ENCODE results near the gene BICC1.

The BICC1 gene

DNA sequence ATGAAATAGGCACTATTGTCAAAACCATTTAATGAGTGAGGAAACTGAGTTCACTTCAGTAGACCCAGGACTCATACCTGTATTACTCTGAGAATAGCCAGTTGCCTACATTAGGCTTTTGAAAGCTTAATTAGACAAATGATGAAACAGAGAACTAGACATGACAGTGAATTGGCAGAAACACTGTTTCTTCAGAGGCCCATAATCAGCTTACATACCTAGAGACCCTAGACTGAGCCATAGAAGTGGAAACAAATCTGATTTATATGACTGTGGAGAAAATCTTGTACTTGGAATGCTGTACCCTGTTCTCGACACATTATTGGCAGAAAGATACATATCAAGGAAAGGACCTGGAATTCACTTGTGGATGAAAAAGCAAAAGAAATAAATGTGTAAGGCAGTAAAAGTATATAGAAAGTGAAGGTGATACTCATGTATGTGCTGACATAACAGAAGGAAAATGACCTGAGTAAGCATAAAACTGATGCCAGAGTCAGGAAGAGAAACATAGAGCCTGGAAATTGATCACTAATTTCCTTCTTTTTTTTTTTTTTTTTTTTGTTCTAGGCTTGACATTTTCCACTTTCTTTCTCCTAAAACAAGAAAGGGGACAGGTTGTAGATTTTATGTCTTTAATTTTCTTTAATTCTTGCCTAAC, 251.5 kb downstream of the BICC1 start:
- H2AFZ ChIP-seq (ENCODE audit: low read length): no peak overlapping the region
- no peak overlapping the region for H3K4me3 ChIP-seq (ENCODE audit: low read length in 2 of 2)
- no peak overlapping the region for H3K4ac ChIP-seq (ENCODE audit: low read length)
- no peak overlapping the region for H3K14ac ChIP-seq (ENCODE audit: low read length)
- DNase-seq (ENCODE audit: low spot score): no peak
- no peak overlapping the region for H3K4me2 ChIP-seq (ENCODE audit: insufficient read depth, low read length, poor library complexity, severe bottlenecking)
- no peak overlapping the region for H2BK15ac ChIP-seq (ENCODE audit: low read length)
- H2BK12ac ChIP-seq (ENCODE audit: low read length): no peak overlapping the region
- H4K91ac ChIP-seq (ENCODE audit: low read depth, low read length, poor library complexity): no peak overlapping the region
- no peaks in the 10 kb centered on the region for H3K4me1 ChIP-seq (ENCODE audit: control insufficient read depth in 2 of 2, insufficient read depth in 1 of 2, low read depth in 1 of 2, low read length in 2 of 2)
- no peak overlapping the region for H3K18ac ChIP-seq (ENCODE audit: low read length)
- no peak overlapping the region for H3K27ac ChIP-seq (replicated peaks; ENCODE audit: low read length)
- H3K79me1 ChIP-seq (ENCODE audit: low read depth, low read length): no peaks in the 10 kb centered on the region
- WGBS, 2 donors (ENCODE audit: extremely low coverage in 2 of 2, insufficient read length in 2 of 2, insufficient replicate concordance in 1 of 2): no CpG with 5 or more reads among the region's 1 CpG
- H3K27me3 ChIP-seq (ENCODE audit: control insufficient read depth in 3 of 3, insufficient read depth in 3 of 3, low read depth in 1 of 3, low read length in 3 of 3): no peaks in the 10 kb centered on the region
- H3K23ac ChIP-seq (ENCODE audit: low read depth, low read length, poor library complexity): no peak overlapping the region
- H2AK5ac ChIP-seq (ENCODE audit: low read depth, low read length): no peak overlapping the region
- H2BK120ac ChIP-seq (ENCODE audit: low read depth, low read length): no peak overlapping the region
- H4K8ac ChIP-seq (ENCODE audit: low read depth, low read length): no peak overlapping the region
- no peak overlapping the region for H3K9ac ChIP-seq (ENCODE audit: low read depth, low read length, poor library complexity)
- no peaks in the 10 kb centered on the region for H3K36me3 ChIP-seq (replicated peaks in 1 of 2; ENCODE audit: control insufficient read depth in 2 of 2, insufficient read depth in 2 of 2, low read length in 2 of 2)
- peaks cover 2 to 13% of the 10 kb centered on the region in 2 donors for H3K9me3 ChIP-seq (replicated peaks in 1 of 2; ENCODE audit: control insufficient read depth in 2 of 2, insufficient read depth in 1 of 2, low read depth in 1 of 2, low read length in 2 of 2)
- no peak overlapping the region for H2BK5ac ChIP-seq (ENCODE audit: low read length)

DNA sequence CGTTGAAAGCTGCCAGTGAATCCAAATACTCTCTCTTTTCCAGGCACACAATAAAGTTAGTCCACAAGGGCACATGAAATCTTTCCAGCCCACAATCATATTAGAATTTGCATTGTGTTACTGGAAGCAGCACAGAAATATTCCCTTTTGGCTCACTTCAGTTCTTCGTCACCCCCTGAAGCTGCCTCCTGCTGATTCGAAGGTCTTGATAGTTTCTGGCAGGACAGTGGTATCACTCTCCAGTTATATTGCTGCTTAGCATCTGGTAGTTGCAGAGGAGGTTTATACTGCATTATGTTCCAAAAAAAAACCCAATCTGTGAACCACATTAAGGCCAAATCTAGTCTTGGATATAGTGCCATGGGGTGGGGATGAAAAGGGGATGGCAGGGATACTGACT, 253.2 kb downstream of the BICC1 start:
- Histone ChIP-seq H2BK5ac (ENCODE audit: low read length) (no peak overlapping the region), H3K4me3 (ENCODE audit: low read length in 2 of 2) (no peak overlapping the region), H3K18ac (ENCODE audit: low read length) (no peak overlapping the region)

DNA sequence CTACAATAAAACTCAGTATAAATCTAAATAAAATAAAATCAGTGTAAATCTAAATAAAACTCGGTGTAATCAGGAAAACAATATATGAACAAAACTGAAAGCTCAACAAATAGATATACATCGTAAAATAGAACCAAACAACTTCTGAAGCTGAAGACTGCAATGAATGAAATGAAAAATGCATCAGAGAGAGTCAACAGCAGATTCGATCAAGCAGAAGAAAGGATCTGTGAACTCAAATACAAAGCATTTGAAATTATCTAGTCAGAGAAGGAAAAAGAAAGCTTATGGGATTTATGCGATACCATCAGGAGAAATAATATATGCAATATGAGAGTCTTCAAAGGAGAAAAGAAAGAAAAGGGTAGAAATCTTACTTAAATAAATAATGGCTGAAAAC, 255.0 kb downstream of the BICC1 start:
- Histone ChIP-seq H3K27ac (replicated peaks; ENCODE audit: low read length) (no peak overlapping the region), H2BK5ac (ENCODE audit: low read length) (no peak overlapping the region), H4K91ac (ENCODE audit: low read depth, low read length, poor library complexity) (no peak overlapping the region), H2AFZ (ENCODE audit: low read length) (no peak overlapping the region), H4K8ac (ENCODE audit: low read depth, low read length) (no peak overlapping the region), H3K18ac (ENCODE audit: low read length) (no peak overlapping the region), H3K36me3 (replicated peaks in 1 of 2; ENCODE audit: control insufficient read depth in 2 of 2, insufficient read depth in 2 of 2, low read length in 2 of 2) (no peaks in the 10 kb centered on the region), H3K9me3 (replicated peaks in 1 of 2; ENCODE audit: control insufficient read depth in 2 of 2, insufficient read depth in 1 of 2, low read depth in 1 of 2, low read length in 2 of 2) (peaks cover 2 to 13% of the 10 kb centered on the region in 2 donors), H3K4me3 (ENCODE audit: low read length in 2 of 2) (no peak overlapping the region), H2BK15ac (ENCODE audit: low read length) (no peak overlapping the region), H3K14ac (ENCODE audit: low read length) (no peak overlapping the region), H3K23ac (ENCODE audit: low read depth, low read length, poor library complexity) (no peak overlapping the region), H2AK5ac (ENCODE audit: low read depth, low read length) (no peak overlapping the region), H2BK12ac (ENCODE audit: low read length) (no peak overlapping the region), H3K27me3 (ENCODE audit: control insufficient read depth in 3 of 3, insufficient read depth in 3 of 3, low read depth in 1 of 3, low read length in 3 of 3) (no peaks in the 10 kb centered on the region), H3K4me1 (ENCODE audit: control insufficient read depth in 2 of 2, insufficient read depth in 1 of 2, low read depth in 1 of 2, low read length in 2 of 2) (no peaks in the 10 kb centered on the region), H3K9ac (ENCODE audit: low read depth, low read length, poor library complexity) (no peak overlapping the region), H3K79me1 (ENCODE audit: low read depth, low read length) (no peaks in the 10 kb centered on the region), H2BK120ac (ENCODE audit: low read depth, low read length) (no peak overlapping the region), H3K4me2 (ENCODE audit: insufficient read depth, low read length, poor library complexity, severe bottlenecking) (no peak overlapping the region), H3K4ac (ENCODE audit: low read length) (no peak overlapping the region)
- no CpG with 5 or more reads among the region's 4 CpGs for WGBS, 2 donors (ENCODE audit: extremely low coverage in 2 of 2, insufficient read length in 2 of 2, insufficient replicate concordance in 1 of 2)
- DNase-seq (ENCODE audit: low spot score): no peak

More for the DNA sequence above, 253.2 kb downstream of the BICC1 start:
- Histone ChIP-seq H4K8ac (ENCODE audit: low read depth, low read length) (no peak overlapping the region), H2AFZ (ENCODE audit: low read length) (no peak overlapping the region), H3K14ac (ENCODE audit: low read length) (no peak overlapping the region), H3K79me1 (ENCODE audit: low read depth, low read length) (no peaks in the 10 kb centered on the region), H3K23ac (ENCODE audit: low read depth, low read length, poor library complexity) (no peak overlapping the region), H3K4ac (ENCODE audit: low read length) (no peak overlapping the region), H3K27ac (replicated peaks; ENCODE audit: low read length) (no peak overlapping the region), H3K36me3 (replicated peaks in 1 of 2; ENCODE audit: control insufficient read depth in 2 of 2, insufficient read depth in 2 of 2, low read length in 2 of 2) (no peaks in the 10 kb centered on the region), H3K4me2 (ENCODE audit: insufficient read depth, low read length, poor library complexity, severe bottlenecking) (no peak overlapping the region), H3K27me3 (ENCODE audit: control insufficient read depth in 3 of 3, insufficient read depth in 3 of 3, low read depth in 1 of 3, low read length in 3 of 3) (no peaks in the 10 kb centered on the region), H3K9ac (ENCODE audit: low read depth, low read length, poor library complexity) (no peak overlapping the region), H2AK5ac (ENCODE audit: low read depth, low read length) (no peak overlapping the region), H3K9me3 (replicated peaks in 1 of 2; ENCODE audit: control insufficient read depth in 2 of 2, insufficient read depth in 1 of 2, low read depth in 1 of 2, low read length in 2 of 2) (peaks cover 2 to 13% of the 10 kb centered on the region in 2 donors), H2BK15ac (ENCODE audit: low read length) (no peak overlapping the region), H2BK120ac (ENCODE audit: low read depth, low read length) (no peak overlapping the region), H3K4me1 (ENCODE audit: control insufficient read depth in 2 of 2, insufficient read depth in 1 of 2, low read depth in 1 of 2, low read length in 2 of 2) (no peaks in the 10 kb centered on the region), H2BK12ac (ENCODE audit: low read length) (no peak overlapping the region), H4K91ac (ENCODE audit: low read depth, low read length, poor library complexity) (no peak overlapping the region)
- WGBS, 2 donors (ENCODE audit: extremely low coverage in 2 of 2, insufficient read length in 2 of 2, insufficient replicate concordance in 1 of 2): no CpG with 5 or more reads among the region's 3 CpGs
- DNase-seq (ENCODE audit: low spot score): no peak

DNA sequence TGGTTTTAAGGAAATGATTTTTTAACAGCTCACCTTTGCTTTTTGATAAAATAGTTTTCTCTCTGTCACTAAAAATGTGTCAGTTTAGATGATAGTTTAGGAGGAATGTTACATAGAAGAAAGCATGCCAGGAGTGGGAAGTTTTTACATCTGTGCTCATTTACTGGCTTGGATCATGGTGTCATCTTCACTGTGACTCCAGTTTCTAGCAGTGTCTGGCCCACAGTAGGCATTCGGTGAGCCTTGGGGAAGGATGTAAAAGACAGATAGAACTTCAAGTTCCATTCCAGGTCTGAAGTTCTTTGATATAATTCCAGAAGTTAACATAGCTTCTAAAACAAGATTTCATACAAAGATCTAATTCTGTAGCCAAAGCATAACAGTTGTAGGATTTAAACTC, 259.2 kb downstream of the BICC1 start:
- no peaks in the 10 kb centered on the region for H3K36me3 ChIP-seq (replicated peaks in 1 of 2; ENCODE audit: control insufficient read depth in 2 of 2, insufficient read depth in 2 of 2, low read length in 2 of 2)
- no peak for DNase-seq (ENCODE audit: low spot score)
- no peaks in the 10 kb centered on the region for H3K4me1 ChIP-seq (ENCODE audit: control insufficient read depth in 2 of 2, insufficient read depth in 1 of 2, low read depth in 1 of 2, low read length in 2 of 2)
- no peak overlapping the region for H3K14ac ChIP-seq (ENCODE audit: low read length)
- no peak overlapping the region for H2BK12ac ChIP-seq (ENCODE audit: low read length)
- no peak overlapping the region for H4K8ac ChIP-seq (ENCODE audit: low read depth, low read length)
- H3K9me3 ChIP-seq (replicated peaks in 1 of 2; ENCODE audit: control insufficient read depth in 2 of 2, insufficient read depth in 1 of 2, low read depth in 1 of 2, low read length in 2 of 2): peaks cover 2 to 11% of the 10 kb centered on the region in 2 donors
- no peak overlapping the region for H4K91ac ChIP-seq (ENCODE audit: low read depth, low read length, poor library complexity)
- no peak overlapping the region for H3K27ac ChIP-seq (replicated peaks; ENCODE audit: low read length)
- no peaks in the 10 kb centered on the region for H3K27me3 ChIP-seq (ENCODE audit: control insufficient read depth in 3 of 3, insufficient read depth in 3 of 3, low read depth in 1 of 3, low read length in 3 of 3)
- H3K4me2 ChIP-seq (ENCODE audit: insufficient read depth, low read length, poor library complexity, severe bottlenecking): no peak overlapping the region
- no peak overlapping the region for H3K4ac ChIP-seq (ENCODE audit: low read length)
- H2AK5ac ChIP-seq (ENCODE audit: low read depth, low read length): no peak overlapping the region
- H2BK15ac ChIP-seq (ENCODE audit: low read length): no peak overlapping the region
- no peak overlapping the region for H3K18ac ChIP-seq (ENCODE audit: low read length)
- no peak overlapping the region for H2BK5ac ChIP-seq (ENCODE audit: low read length)
- H2AFZ ChIP-seq (ENCODE audit: low read length): no peak overlapping the region
- no peak overlapping the region for H2BK120ac ChIP-seq (ENCODE audit: low read depth, low read length)
- no CpG with 5 or more reads among the region's 1 CpG for WGBS, 2 donors (ENCODE audit: extremely low coverage in 2 of 2, insufficient read length in 2 of 2, insufficient replicate concordance in 1 of 2)
- H3K23ac ChIP-seq (ENCODE audit: low read depth, low read length, poor library complexity): no peak overlapping the region
- no peak overlapping the region for H3K4me3 ChIP-seq (ENCODE audit: low read length in 2 of 2)
- no peaks in the 10 kb centered on the region for H3K79me1 ChIP-seq (ENCODE audit: low read depth, low read length)
- H3K9ac ChIP-seq (ENCODE audit: low read depth, low read length, poor library complexity): no peak overlapping the region
